Memory B cell (primary cell): Measurements from ENCODE around the gene IFNG-AS1.

Source experiments
- ATAC-seq: fragments of 150-1000 bp; cut with Tn5 transposase; 2 replicates; pipeline ENCODE4 v1.10.0; 2021; ENCODE audit warnings: low read depth, mild to moderate bottlenecking, moderate library complexity
- DNase-seq, 2 donors: peaks; one replicate each; pipeline ENCODE4 v3.0.0; 2022; ENCODE audit warnings: low spot score in 2 of 2
- H3K27ac Mint-ChIP-seq: one replicate; pipeline ENCODE4 v1.8.0; 2022; ENCODE audit warnings: mild to moderate bottlenecking, moderate library complexity, mixed read lengths
- H3K27me3 Mint-ChIP-seq: one replicate; pipeline ENCODE4 v1.8.0; 2022; ENCODE audit warnings: mixed read lengths
- H3K36me3 Mint-ChIP-seq: one replicate; pipeline ENCODE4 v1.8.0; 2022; ENCODE audit warnings: mild to moderate bottlenecking, mixed read lengths
- H3K4me1 Mint-ChIP-seq: one replicate; pipeline ENCODE4 v1.8.0; 2022; ENCODE audit warnings: mixed read lengths
- H3K4me3 Mint-ChIP-seq: one replicate; pipeline ENCODE4 v1.8.0; 2022; ENCODE audit warnings: mild to moderate bottlenecking, moderate library complexity, mixed read lengths
- H3K9me3 Mint-ChIP-seq: one replicate; pipeline ENCODE4 v1.8.0; 2022; ENCODE audit warnings: mixed read lengths

The IFNG-AS1 gene

GRCh38 chr12:67977668-67978067, 11.6 kb upstream of the IFNG-AS1 start:
- Mint-ChIP-seq H3K27me3 (peaks cover 1% of the 10 kb centered on the region), H3K4me1 (no peaks in the 10 kb centered on the region), H3K36me3 (no peaks in the 10 kb centered on the region), H3K4me3 (no peak overlapping the region), H3K27ac (no peak overlapping the region), H3K9me3 (peaks cover 2% of the 10 kb centered on the region)
- no peak for DNase-seq
- no peak for ATAC-seq

- H3K36me3 Mint-ChIP-seq = no peaks in the 10 kb centered on the region
- ATAC-seq = no peak
- H3K27ac Mint-ChIP-seq = no peak overlapping the region
- DNase-seq = no peak
- H3K27me3 Mint-ChIP-seq = peaks cover 1% of the 10 kb centered on the region
- H3K9me3 Mint-ChIP-seq = peaks cover 2% of the 10 kb centered on the region
- peaks cover 4% of the 10 kb centered on the region for H3K4me1 Mint-ChIP-seq
- no peak overlapping the region for H3K4me3 Mint-ChIP-seq
These were observed 8.9 kb upstream of the IFNG-AS1 start for GRCh38 chr12:67980391-67980790.

- peaks cover 4% of the 10 kb centered on the region for H3K4me1 Mint-ChIP-seq
These were observed 7.7 kb upstream of the IFNG-AS1 start for GRCh38 chr12:67981287-67982162.

GRCh38 chr12:67982164-67982563, 7.1 kb upstream of the IFNG-AS1 start:
- peaks cover 4% of the 10 kb centered on the region for H3K9me3 Mint-ChIP-seq
- no peak overlapping the region for H3K27ac Mint-ChIP-seq
- H3K36me3 Mint-ChIP-seq = peaks cover 5% of the 10 kb centered on the region
- DNase-seq = no peak
- peaks cover 1% of the 10 kb centered on the region for H3K27me3 Mint-ChIP-seq
- H3K4me1 Mint-ChIP-seq = peaks cover 7% of the 10 kb centered on the region
- no peak overlapping the region for H3K4me3 Mint-ChIP-seq
- ATAC-seq = no peak

More at GRCh38 chr12:67981287-67982162, 7.7 kb upstream of the IFNG-AS1 start:
- Mint-ChIP-seq H3K4me3 (no peak overlapping the region), H3K9me3 (peaks cover 2% of the 10 kb centered on the region), H3K36me3 (peaks cover 2% of the 10 kb centered on the region), H3K27me3 (peaks cover 1% of the 10 kb centered on the region), H3K27ac (no peak overlapping the region)
- no peak for DNase-seq
- ATAC-seq = no peak

- H3K4me1 Mint-ChIP-seq = peaks cover 37% of the 10 kb centered on the region
- peaks cover 9% of the 10 kb centered on the region for H3K9me3 Mint-ChIP-seq
- peaks cover 12% of the 10 kb centered on the region for H3K36me3 Mint-ChIP-seq
- ATAC-seq = no peak
- no peaks in the 10 kb centered on the region for H3K27me3 Mint-ChIP-seq
- H3K4me3 Mint-ChIP-seq = no peak overlapping the region
- DNase-seq = no peak
- H3K27ac Mint-ChIP-seq = no peak overlapping the region
These were observed 2.6 kb upstream of the IFNG-AS1 start for GRCh38 chr12:67986632-67987031.

- Mint-ChIP-seq H3K27me3 (no peaks in the 10 kb centered on the region), H3K36me3 (peaks cover 12% of the 10 kb centered on the region), H3K4me3 (peak overlapping the region; percentile 86), H3K4me1 (peaks cover 43% of the 10 kb centered on the region), H3K27ac (peak overlapping the region; percentile 99), H3K9me3 (peaks cover 9% of the 10 kb centered on the region)
- DNase-seq (no peak), ATAC-seq (peak; percentile 52)
These were observed 636 bp upstream of the IFNG-AS1 start for GRCh38 chr12:67988601-67989021.

GRCh38 chr12:67991158-67991557, 1.9 kb downstream of the IFNG-AS1 start:
- Mint-ChIP-seq H3K4me1 (peaks cover 49% of the 10 kb centered on the region), H3K36me3 (peaks cover 11% of the 10 kb centered on the region), H3K4me3 (peak overlapping the region; percentile 86), H3K27me3 (no peaks in the 10 kb centered on the region), H3K27ac (peak overlapping the region; percentile 99), H3K9me3 (peaks cover 9% of the 10 kb centered on the region)
- peak; percentile 81 for ATAC-seq
- DNase-seq = peak; percentile 32 to 51

GRCh38 chr12:67993143-67993542, 3.9 kb downstream of the IFNG-AS1 start:
- Mint-ChIP-seq H3K36me3 (peaks cover 9% of the 10 kb centered on the region), H3K4me3 (no peak overlapping the region), H3K9me3 (no peaks in the 10 kb centered on the region), H3K27ac (peak overlapping the region; percentile 99), H3K27me3 (no peaks in the 10 kb centered on the region), H3K4me1 (peaks cover 43% of the 10 kb centered on the region)
- no peak for ATAC-seq
- no peak for DNase-seq

GRCh38 chr12:67994046-67994445, 4.8 kb downstream of the IFNG-AS1 start:
- H3K4me1 Mint-ChIP-seq = peaks cover 36% of the 10 kb centered on the region
- no peak for ATAC-seq
- H3K27ac Mint-ChIP-seq = peak overlapping the region; percentile 58
- peaks cover 15% of the 10 kb centered on the region for H3K36me3 Mint-ChIP-seq
- DNase-seq = no peak
- no peaks in the 10 kb centered on the region for H3K27me3 Mint-ChIP-seq
- no peak overlapping the region for H3K4me3 Mint-ChIP-seq
- H3K9me3 Mint-ChIP-seq = no peaks in the 10 kb centered on the region

- H3K4me3 Mint-ChIP-seq = no peak overlapping the region
- no peak overlapping the region for H3K27ac Mint-ChIP-seq
- H3K27me3 Mint-ChIP-seq = no peaks in the 10 kb centered on the region
- DNase-seq = no peak
- ATAC-seq = no peak
- H3K36me3 Mint-ChIP-seq = peaks cover 16% of the 10 kb centered on the region
- no peaks in the 10 kb centered on the region for H3K9me3 Mint-ChIP-seq
- peaks cover 26% of the 10 kb centered on the region for H3K4me1 Mint-ChIP-seq
These were observed 7.1 kb downstream of the IFNG-AS1 start for GRCh38 chr12:67996347-67996746.

- DNase-seq = no peak
- H3K4me3 Mint-ChIP-seq = no peak overlapping the region
- H3K27me3 Mint-ChIP-seq = no peaks in the 10 kb centered on the region
- H3K9me3 Mint-ChIP-seq = no peaks in the 10 kb centered on the region
- ATAC-seq = no peak
- peaks cover 17% of the 10 kb centered on the region for H3K4me1 Mint-ChIP-seq
- H3K36me3 Mint-ChIP-seq = peaks cover 16% of the 10 kb centered on the region
- peak overlapping the region; percentile 4 for H3K27ac Mint-ChIP-seq
These were observed 9.1 kb downstream of the IFNG-AS1 start for GRCh38 chr12:67998379-67998778.

GRCh38 chr12:67999244-67999643, 10.0 kb downstream of the IFNG-AS1 start:
- Mint-ChIP-seq H3K4me3 (no peak overlapping the region), H3K9me3 (no peaks in the 10 kb centered on the region), H3K4me1 (peaks cover 13% of the 10 kb centered on the region), H3K27ac (peak overlapping the region; percentile 4), H3K27me3 (no peaks in the 10 kb centered on the region), H3K36me3 (peaks cover 17% of the 10 kb centered on the region)
- DNase-seq (no peak), ATAC-seq (no peak)

GRCh38 chr12:68001486-68002466, 12.5 kb downstream of the IFNG-AS1 start:
- Mint-ChIP-seq H3K4me3 (no peak overlapping the region), H3K9me3 (no peaks in the 10 kb centered on the region), H3K27me3 (no peaks in the 10 kb centered on the region), H3K36me3 (peaks cover 26% of the 10 kb centered on the region), H3K4me1 (peaks cover 13% of the 10 kb centered on the region), H3K27ac (no peak overlapping the region)
- DNase-seq = peak in 1 of 2 donors; percentile 10
- no peak for ATAC-seq

GRCh38 chr12:68003777-68004176, 14.5 kb downstream of the IFNG-AS1 start:
- no peak for DNase-seq
- ATAC-seq = no peak
- Mint-ChIP-seq H3K27me3 (no peaks in the 10 kb centered on the region), H3K4me3 (no peak overlapping the region), H3K9me3 (no peaks in the 10 kb centered on the region), H3K36me3 (peaks cover 21% of the 10 kb centered on the region), H3K27ac (no peak overlapping the region), H3K4me1 (peaks cover 12% of the 10 kb centered on the region)
